G401.6 (cell line): ENCODE measurements around the gene ADAM11.

ENCODE experiments used
- FAIRE-seq: peaks from 2 replicates; lab custom pipeline; 2012; peaks lifted over from hg19 to GRCh38; lab: Jason Lieb, UNC

The ADAM11 gene

DNA sequence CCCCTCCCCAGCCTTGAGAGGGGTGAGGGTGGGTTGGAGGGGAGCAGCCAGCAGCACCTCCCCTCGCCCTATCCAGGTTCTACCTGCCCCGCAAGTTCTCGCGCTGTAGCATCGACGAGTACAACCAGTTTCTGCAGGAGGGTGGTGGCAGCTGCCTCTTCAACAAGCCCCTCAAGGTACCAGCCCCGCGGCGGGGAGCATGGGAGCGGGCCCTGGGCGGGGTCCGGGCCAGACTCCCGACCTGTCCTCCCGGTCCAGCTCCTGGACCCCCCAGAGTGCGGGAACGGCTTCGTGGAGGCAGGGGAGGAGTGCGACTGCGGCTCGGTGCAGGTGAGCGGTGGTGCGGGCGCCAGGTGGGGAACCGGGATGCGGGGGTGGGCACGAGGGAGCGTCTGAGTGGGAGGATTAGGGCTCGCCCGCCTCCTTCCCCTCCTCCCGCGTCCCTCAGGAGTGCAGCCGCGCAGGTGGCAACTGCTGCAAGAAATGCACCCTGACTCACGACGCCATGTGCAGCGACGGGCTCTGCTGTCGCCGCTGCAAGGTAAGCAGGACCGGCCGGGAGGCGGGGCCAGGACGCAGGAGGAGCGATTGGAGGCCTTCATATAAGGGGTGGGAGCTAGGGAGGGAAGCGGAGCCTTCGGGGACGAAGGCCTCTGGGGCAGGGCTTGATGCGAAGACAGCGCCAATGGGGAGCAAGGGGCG, 16.5 kb downstream of the ADAM11 start:
- peak; percentile 98 for FAIRE-seq

DNA sequence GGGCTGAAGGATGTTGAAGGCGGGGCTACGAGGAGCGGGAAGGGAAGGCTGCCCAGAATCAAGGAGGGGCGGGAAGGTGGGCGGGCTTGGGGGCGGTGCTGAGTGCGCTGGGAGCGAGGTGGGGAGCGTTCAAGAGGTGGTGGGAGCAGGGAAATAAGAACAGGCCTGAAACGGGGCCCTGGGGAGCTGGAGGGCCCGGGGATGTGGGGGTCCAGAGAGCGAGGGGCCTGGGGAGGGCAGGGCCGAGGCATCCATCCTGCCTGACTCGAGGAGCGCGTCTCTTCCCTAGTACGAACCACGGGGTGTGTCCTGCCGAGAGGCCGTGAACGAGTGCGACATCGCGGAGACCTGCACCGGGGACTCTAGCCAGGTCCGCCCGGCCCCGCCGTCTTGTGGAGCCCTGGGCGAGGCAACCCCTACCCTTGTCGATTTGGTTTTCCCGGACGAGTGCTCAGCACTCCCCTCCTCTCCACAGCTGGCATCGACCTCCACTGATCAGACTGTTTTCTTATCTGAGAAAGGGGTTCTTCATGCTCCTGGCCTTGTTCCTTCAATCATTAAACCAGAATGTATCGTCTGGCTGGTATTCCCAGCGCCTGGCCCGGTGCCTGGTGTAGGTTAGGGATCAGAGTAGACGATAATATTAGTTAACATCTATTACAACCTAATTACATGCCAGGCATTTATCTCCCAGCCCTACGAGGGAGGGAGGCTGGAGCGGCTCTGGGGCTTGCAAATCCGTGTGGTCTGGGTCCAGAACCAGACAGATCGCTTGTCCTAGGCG, 17.2 kb downstream of the ADAM11 start:
- FAIRE-seq = no peak

- FAIRE-seq = no peak
Observed at GRCh38 chr17:44776628-44777393, 18.0 kb downstream of the ADAM11 start.

DNA sequence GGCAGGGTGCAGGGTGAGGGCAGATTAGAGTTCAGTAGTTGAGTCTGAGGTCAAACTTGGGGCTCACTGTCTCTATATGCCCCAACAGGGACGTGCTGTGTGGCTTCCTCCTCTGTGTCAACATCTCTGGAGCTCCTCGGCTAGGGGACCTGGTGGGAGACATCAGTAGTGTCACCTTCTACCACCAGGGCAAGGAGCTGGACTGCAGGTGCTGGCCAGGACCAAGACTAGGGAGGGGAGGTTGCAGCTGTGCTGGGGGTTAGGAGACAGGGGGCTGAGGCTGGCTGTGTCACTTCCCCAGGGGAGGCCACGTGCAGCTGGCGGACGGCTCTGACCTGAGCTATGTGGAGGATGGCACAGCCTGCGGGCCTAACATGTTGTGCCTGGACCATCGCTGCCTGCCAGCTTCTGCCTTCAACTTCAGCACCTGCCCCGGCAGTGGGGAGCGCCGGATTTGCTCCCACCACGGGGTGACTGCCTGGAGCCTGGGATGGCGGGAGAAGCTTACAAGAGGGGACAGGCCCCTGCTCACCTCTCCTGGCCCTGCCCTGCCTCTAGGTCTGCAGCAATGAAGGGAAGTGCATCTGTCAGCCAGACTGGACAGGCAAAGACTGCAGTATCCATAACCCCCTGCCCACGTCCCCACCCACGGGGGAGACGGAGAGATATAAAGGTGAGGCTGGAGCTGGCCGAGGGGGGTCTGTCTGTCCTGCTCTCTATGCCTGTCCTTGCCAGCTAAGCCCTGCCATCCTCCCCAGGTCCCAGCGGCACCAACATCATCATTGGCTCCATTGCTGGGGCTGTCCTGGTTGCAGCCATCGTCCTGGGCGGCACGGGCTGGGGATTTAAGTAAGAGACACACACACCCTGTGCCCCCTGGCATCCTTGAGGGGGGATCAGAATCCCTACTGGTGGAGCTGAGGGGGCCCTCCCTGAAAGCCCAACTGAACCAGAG, 18.9 kb downstream of the ADAM11 start:
- FAIRE-seq = no peak

- FAIRE-seq = no peak
Observed at GRCh38 chr17:44778656-44779210, 19.9 kb downstream of the ADAM11 start.

DNA sequence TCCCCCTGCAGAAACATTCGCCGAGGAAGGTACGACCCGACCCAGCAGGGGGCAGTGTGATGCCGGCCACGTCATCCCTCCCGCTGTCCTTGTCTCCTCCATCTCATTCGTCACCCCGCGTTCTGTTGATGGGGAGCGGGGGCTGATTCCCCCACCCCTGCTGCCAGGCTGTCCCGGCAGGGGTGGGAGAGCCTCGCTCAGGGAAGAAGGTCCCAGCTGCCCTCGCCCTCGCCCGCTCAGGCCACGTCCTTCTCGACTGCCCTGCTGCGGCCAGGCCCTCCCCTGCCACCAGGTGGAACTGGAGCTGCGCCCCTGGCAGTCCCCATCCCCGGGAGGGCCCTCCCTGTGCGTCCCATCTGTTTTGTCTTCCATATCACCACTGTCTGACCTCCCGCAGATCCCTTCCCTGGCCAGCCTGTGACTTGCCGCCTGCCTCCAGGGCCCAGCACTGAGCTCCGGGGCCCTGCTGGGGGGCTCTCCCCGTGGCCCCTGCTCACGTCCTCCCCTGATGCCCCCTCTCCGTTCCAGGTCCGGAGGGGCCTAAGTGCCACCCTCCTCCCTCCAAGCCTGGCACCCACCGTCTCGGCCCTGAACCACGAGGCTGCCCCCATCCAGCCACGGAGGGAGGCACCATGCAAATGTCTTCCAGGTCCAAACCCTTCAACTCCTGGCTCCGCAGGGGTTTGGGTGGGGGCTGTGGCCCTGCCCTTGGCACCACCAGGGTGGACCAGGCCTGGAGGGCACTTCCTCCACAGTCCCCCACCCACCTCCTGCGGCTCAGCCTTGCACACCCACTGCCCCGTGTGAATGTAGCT, 20.6 kb downstream of the ADAM11 start:
- FAIRE-seq = no peak

GRCh38 chr17:44780161-44780560, 21.4 kb downstream of the ADAM11 start:
- no peak for FAIRE-seq

DNA sequence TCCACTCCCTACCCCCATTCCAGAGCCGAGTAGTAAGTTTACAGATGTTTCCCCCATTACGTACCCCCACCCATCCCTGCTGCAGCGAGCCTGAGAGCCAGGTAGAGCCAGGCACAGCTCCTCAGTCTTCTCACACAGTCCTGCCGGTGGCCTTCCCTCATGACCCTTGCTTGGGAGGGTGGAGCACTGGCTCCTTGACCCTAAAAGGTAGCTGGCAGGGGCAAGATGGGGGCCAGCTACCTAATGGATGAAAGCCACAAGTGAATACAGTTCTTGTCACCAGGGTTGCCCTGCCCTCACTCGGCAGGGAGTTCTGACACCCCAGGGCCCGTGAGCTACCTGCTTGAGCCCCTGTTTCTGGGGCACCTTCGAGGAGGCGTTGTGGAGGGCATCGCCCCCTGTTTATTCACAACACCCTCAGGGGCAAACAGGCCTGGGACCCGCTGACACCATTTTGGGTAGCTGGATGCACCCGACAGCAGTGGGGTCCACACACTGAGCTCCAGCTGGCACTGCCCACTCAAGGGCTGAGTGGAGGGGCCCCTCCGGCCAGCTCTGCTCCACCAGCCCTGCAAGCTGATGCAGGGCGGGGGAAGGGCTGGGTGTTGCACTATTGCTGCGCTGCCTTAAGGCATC, 22.2 kb downstream of the ADAM11 start:
- no peak for FAIRE-seq

GRCh38 chr17:44781551-44782325, 22.9 kb downstream of the ADAM11 start:
- no peak for FAIRE-seq

- no peak for FAIRE-seq
Observed at GRCh38 chr17:44782326-44782850, 23.6 kb downstream of the ADAM11 start.

- no peak for FAIRE-seq
Observed at GRCh38 chr17:44785921-44786320, 27.1 kb downstream of the ADAM11 start.

- no peak for FAIRE-seq
Observed at GRCh38 chr17:44786551-44787081, 27.8 kb downstream of the ADAM11 start.

GRCh38 chr17:44787271-44787940, 28.6 kb downstream of the ADAM11 start:
- FAIRE-seq = no peak

DNA sequence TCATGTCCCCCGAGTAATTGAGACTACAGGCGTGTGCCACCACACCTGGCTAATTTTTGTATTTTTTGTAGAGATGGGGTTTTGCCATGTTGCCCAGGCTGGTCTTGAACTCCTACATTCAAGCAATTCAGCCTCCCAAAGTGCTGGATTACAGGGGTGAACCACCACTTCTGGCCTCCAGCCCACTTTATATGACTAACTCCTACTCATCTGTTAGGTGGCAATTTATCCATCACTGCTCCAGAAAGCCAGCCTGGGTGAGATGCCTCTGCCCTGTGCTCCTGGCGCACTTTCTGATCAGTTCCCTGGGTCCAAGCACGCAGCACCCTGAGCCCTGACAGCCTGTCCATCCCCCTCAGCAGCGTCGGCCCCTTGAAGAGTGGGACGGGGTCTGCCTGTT, 29.4 kb downstream of the ADAM11 start:
- no peak for FAIRE-seq

DNA sequence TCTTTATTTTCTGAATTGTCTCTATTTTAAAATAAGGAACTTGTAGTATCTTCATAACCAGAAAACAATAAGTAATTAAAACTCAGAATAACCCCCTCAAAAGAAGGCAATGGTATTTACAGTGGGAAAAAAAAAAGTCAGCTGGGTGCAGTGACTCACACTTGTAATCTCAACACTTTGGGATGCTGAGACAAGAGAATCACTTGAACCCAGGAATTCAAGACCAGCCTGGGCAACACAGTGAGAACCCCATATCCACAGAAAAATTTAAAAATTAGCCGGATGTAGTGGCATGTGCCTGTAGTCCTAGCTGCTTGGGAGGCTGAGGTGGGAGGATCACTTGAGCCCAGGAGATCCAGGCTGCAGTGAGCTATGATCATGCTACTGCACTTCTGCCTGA, 33.5 kb downstream of the ADAM11 start:
- no peak for FAIRE-seq

GRCh38 chr17:44793885-44794842, 35.4 kb downstream of the ADAM11 start:
- no peak for FAIRE-seq

DNA sequence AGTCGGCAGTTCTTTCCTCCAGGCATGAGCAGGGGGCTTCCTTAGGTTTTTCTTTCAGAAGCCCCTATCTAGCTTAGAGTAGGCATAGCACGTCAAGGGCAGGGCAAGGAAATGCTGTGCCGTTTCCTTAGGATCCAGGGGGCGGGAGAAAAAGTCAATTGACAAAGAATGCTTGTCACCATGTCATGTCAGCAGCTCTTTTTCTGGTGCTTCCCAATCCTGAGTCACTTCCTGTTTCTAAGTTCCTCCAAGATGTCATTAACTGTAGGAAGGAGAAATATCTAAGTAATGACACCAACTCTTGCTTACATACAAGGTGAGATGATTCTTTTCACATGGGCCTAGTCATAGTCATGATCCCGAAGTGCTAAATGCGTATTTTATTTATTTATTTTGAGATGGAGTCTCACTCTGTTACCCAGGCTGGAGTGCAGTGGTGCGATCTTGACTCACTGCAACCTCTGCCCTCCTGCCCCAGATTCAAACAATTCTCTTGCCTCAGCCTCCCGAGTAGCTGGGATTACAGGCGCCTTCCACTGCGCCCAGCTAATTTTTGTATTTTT, 36.1 kb downstream of the ADAM11 start:
- peak; percentile 70 for FAIRE-seq
